G401 (cell line): ENCODE results near the gene NTM. TPM values are rescaled to one million over a fixed set of nuclear protein-coding genes. Genes with fewer than 3 reads are reported as not detected.

Experiments
- DNase-seq: peaks from one replicate; pipeline ENCODE4 v3.0.0-alpha.2; 2015; ENCODE audit warnings: low spot score
- in situ Hi-C: cut with HindIII; loops from 2 replicates; pipeline ENCODE4 v1.10.0; 2016; ENCODE audit warnings: low sequenced_read_pairs, mixed read lengths
- total RNA-seq: library from RNA; depleted of rRNA; stranded (reverse); fragments of >200 nt; shearing (Covaris generic); gene quantifications from 2 replicates; pipeline ENCODE4 v1.2.3, GENCODE V29; 2014

The NTM gene
- total RNA-seq, 1 experiment from 2014 or later, result 11.4 TPM

GRCh38 chr11:131580476-131580875, 210.1 kb downstream of the NTM start:
- no peak for DNase-seq
- in situ Hi-C loops, result no loop called here

GRCh38 chr11:131581046-131581445, 210.6 kb downstream of the NTM start:
- DNase-seq, result no peak
- in situ Hi-C loops, result no loop called here

- in situ Hi-C loops, result no loop called here
- no peak for DNase-seq
Measured at GRCh38 chr11:131582021-131582525, 211.7 kb downstream of the NTM start.

- in situ Hi-C loops, result no loop called here
- DNase-seq, result no peak
Measured at GRCh38 chr11:131583421-131583820, 213.0 kb downstream of the NTM start.

- DNase-seq, result no peak
Measured at GRCh38 chr11:131583938-131584337, 213.5 kb downstream of the NTM start.

GRCh38 chr11:131584785-131585592, 214.6 kb downstream of the NTM start:
- peak; percentile 42 for DNase-seq
- in situ Hi-C loops, result no loop called here

More at GRCh38 chr11:131583938-131584337, 213.5 kb downstream of the NTM start:
- in situ Hi-C loops, result no loop called here

- in situ Hi-C loops, result no loop called here
- no peak for DNase-seq
Measured at GRCh38 chr11:131588057-131588456, 217.6 kb downstream of the NTM start.

- no peak for DNase-seq
- in situ Hi-C loops, result no loop called here
Measured at GRCh38 chr11:131591051-131591461, 220.6 kb downstream of the NTM start.

GRCh38 chr11:131592152-131592551, 221.7 kb downstream of the NTM start:
- DNase-seq, result no peak
- in situ Hi-C loops, result no loop called here

GRCh38 chr11:131592734-131593133, 222.3 kb downstream of the NTM start:
- in situ Hi-C loops, result no loop called here
- no peak for DNase-seq

- DNase-seq, result no peak
Measured at GRCh38 chr11:131593301-131593700, 222.9 kb downstream of the NTM start.

GRCh38 chr11:131595797-131596196, 225.4 kb downstream of the NTM start:
- in situ Hi-C loops, result no loop called here

More at GRCh38 chr11:131593301-131593700, 222.9 kb downstream of the NTM start:
- in situ Hi-C loops, result no loop called here

GRCh38 chr11:131597890-131598289, 227.5 kb downstream of the NTM start:
- in situ Hi-C loops, result no loop called here
- no peak for DNase-seq

More at GRCh38 chr11:131595797-131596196, 225.4 kb downstream of the NTM start:
- DNase-seq, result no peak

- in situ Hi-C loops, result no loop called here
Measured at GRCh38 chr11:131598305-131598704, 227.9 kb downstream of the NTM start.

GRCh38 chr11:131599285-131599684, 228.9 kb downstream of the NTM start:
- in situ Hi-C loops, result no loop called here
- DNase-seq, result no peak

More at GRCh38 chr11:131598305-131598704, 227.9 kb downstream of the NTM start:
- no peak for DNase-seq

GRCh38 chr11:131600628-131601027, 230.2 kb downstream of the NTM start:
- DNase-seq, result no peak
- in situ Hi-C loops, result no loop called here

GRCh38 chr11:131601586-131601985, 231.2 kb downstream of the NTM start:
- no peak for DNase-seq
- in situ Hi-C loops, result no loop called here

- in situ Hi-C loops, result no loop called here
Measured at GRCh38 chr11:131602431-131602830, 232.0 kb downstream of the NTM start.

GRCh38 chr11:131606811-131607335, 236.5 kb downstream of the NTM start:
- in situ Hi-C loops, result no loop called here

More at GRCh38 chr11:131602431-131602830, 232.0 kb downstream of the NTM start:
- DNase-seq, result no peak

GRCh38 chr11:131609337-131609736, 238.9 kb downstream of the NTM start:
- DNase-seq, result no peak
- in situ Hi-C loops, result no loop called here

More at GRCh38 chr11:131606811-131607335, 236.5 kb downstream of the NTM start:
- DNase-seq, result no peak
